Activated CD4-positive, alpha-beta memory T cell treated with anti-CD3 and anti-CD28 coated beads, Interleukin-2, amount 10 ng/mL, durations not matched to agents 7 days and 5 days (primary cell): ENCODE data around the gene MRPL34. TPM values are rescaled to one million over a fixed set of nuclear protein-coding genes. Genes with fewer than 3 reads are reported as not detected.

Experiments
- CTCF ChIA-PET: fragments of 350-600 bp; sonication (Branson Sonifier 250); formaldehyde crosslinking; loops from one replicate; lab custom pipeline; 2021; ENCODE audit warnings: antibody characterized with exemption, inconsistent platforms; lab: Charles Lee
- POLR2A ChIA-PET: fragments of 350-600 bp; sonication (Branson Sonifier 250); formaldehyde crosslinking; loops from one replicate; lab custom pipeline; 2021; ENCODE audit warnings: antibody characterized with exemption; lab: Charles Lee
- DNase-seq: peaks from one replicate; pipeline ENCODE4 v3.0.0-alpha.2; 2020
- H3K27ac Mint-ChIP-seq: one replicate; pipeline ENCODE4 v1.8.0; 2021; ENCODE audit warnings: mild to moderate bottlenecking, mixed read lengths
- H3K27me3 Mint-ChIP-seq: one replicate; pipeline ENCODE4 v1.8.0; 2021; ENCODE audit warnings: mixed read lengths
- H3K36me3 Mint-ChIP-seq: one replicate; pipeline ENCODE4 v1.8.0; 2021; ENCODE audit warnings: low read depth, mixed read lengths
- H3K4me1 Mint-ChIP-seq: one replicate; pipeline ENCODE4 v1.8.0; 2021; ENCODE audit warnings: mixed read lengths
- H3K4me3 Mint-ChIP-seq: one replicate; pipeline ENCODE4 v1.8.0; 2021; ENCODE audit warnings: mild to moderate bottlenecking, mixed read lengths
- H3K9me3 Mint-ChIP-seq: one replicate; pipeline ENCODE4 v1.8.0; 2021; ENCODE audit warnings: mixed read lengths
- total RNA-seq, 2 experiments: library from RNA; stranded (reverse); gene quantifications; one replicate each; pipeline ENCODE4 v1.2.3, GENCODE V29; 2021

The MRPL34 gene
- total RNA-seq, 2 experiments from 2014 or later: 82.8 to 98.3 TPM

DNA sequence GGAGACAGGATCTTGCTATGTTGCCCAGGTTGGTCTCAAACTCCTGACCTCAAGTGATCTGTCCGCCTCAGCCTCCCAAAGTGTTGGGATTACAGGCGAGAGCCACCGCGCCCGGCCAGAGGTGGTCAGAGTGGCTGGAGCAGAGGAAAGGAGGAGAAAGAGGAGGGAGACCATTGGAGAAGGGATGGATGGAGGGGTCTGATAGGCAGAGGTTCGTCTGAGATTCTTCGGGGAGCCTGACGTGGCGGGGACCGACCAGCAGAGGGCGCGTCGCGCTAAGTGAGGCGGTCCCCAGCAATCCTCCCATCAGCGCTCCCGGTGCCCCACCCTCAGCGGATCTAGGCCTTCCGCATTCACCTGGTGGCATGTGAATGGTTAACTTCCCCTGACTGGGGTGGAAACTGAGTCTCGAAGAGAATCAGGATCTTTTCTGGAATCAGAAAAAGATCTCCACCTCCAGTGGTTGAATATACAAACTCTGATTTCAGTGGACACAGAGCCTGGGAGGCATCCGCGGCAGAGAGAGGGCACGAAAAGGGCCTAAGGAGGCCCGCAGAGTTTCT, 40.5 kb downstream of the MRPL34 start:
- H3K27ac Mint-ChIP-seq: no peak overlapping the region
- peak; percentile 82 for DNase-seq
- no peaks in the 10 kb centered on the region for H3K9me3 Mint-ChIP-seq
- H3K27me3 Mint-ChIP-seq: peaks cover 19% of the 10 kb centered on the region
- CTCF ChIA-PET: interaction anchor here (0.5 to 1.9 kb wide), 6 partner anchors 11 to 677 kb away, joined by 3 to 18 read pairs (median 6); partner anchors contain the start of gene MRPL34
- no peak overlapping the region for H3K4me3 Mint-ChIP-seq
- H3K36me3 Mint-ChIP-seq: no peaks in the 10 kb centered on the region
- H3K4me1 Mint-ChIP-seq: peaks cover 8% of the 10 kb centered on the region
- POLR2A ChIA-PET: interaction anchor here (1.0 kb wide), 1 partner anchor 20 kb away, joined by 3 read pairs; no protein-coding TSS in a partner anchor

DNA sequence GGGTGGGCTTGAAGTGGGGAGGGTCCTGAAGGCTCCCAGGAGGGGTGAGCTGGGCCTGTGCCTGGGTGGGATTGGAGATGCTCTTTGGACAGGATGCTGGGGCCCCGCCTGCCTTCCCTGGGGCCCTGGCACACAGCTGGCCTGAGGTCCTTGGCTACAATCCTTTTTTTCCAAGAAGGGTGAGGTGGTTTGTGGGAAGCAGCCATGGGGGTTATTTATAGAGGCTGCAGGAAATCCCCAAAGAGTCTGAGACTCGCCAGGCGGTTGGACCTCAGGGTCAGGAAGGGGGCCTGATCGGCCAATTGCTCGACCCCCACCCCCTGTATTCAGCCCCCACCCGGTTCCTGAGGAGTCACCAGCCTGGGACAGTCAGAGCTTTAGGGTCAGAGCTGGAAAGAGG, 41.7 kb downstream of the MRPL34 start:
- no peak for DNase-seq
- Mint-ChIP-seq H3K4me1 (peaks cover 14% of the 10 kb centered on the region), H3K27me3 (peaks cover 24% of the 10 kb centered on the region), H3K27ac (no peak overlapping the region), H3K4me3 (no peak overlapping the region), H3K36me3 (no peaks in the 10 kb centered on the region), H3K9me3 (no peaks in the 10 kb centered on the region)
- ChIA-PET CTCF (interaction anchor here (1.0 to 1.9 kb wide), 3 partner anchors 38 to 42 kb away, joined by 3 to 5 read pairs (median 5); partner anchors contain the start of gene MRPL34), POLR2A (no interaction called here)

DNA sequence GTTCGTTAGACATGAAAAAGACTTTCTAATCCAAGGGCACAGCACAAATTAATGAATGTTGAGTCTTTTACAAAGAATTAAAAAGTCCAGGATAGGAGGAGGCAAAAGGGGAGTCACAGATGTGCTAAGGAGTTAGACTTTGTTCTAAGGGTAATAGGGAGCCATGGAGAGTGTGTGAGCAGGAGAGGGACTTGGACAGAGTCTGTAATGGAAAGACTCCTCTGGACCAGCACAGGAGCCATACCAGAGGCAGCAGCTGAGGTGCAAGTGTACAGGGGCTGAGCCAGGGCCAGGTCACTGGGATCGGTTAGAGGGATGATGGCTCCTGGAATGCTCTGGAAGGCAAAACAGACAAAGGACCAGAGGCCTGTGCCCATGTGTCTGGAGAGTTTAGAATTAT, 42.2 kb downstream of the MRPL34 start:
- Mint-ChIP-seq H3K27me3 (peaks cover 26% of the 10 kb centered on the region), H3K4me3 (no peak overlapping the region), H3K4me1 (peaks cover 14% of the 10 kb centered on the region), H3K36me3 (no peaks in the 10 kb centered on the region), H3K27ac (no peak overlapping the region), H3K9me3 (no peaks in the 10 kb centered on the region)
- CTCF ChIA-PET: interaction anchor here (1.0 to 1.2 kb wide), 2 partner anchors 37 to 39 kb away, joined by 3 to 5 read pairs; no protein-coding TSS in a partner anchor
- no peak for DNase-seq
- POLR2A ChIA-PET: no interaction called here

DNA sequence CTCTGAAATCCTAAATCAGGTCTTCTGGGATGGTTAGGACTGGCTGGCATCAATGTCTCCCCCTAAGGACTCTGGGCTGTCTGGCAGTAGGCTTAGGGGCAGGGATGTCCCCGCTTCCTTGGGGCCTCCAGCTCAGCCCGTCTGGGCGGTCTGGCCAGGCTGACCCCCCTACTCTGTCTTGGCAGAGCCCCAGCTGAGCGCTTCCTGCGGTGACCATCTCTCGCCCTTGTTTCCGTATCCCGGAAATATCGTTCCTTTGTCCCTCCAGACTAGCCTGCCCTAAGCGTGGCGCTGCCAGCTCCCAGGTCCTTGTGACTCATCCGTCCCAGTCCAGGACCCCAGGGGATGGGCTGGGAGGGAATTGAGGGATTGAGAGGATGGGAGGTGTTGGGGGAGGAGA, 43.0 kb downstream of the MRPL34 start:
- Mint-ChIP-seq H3K4me1 (peaks cover 16% of the 10 kb centered on the region), H3K4me3 (no peak overlapping the region), H3K36me3 (no peaks in the 10 kb centered on the region), H3K9me3 (no peaks in the 10 kb centered on the region), H3K27ac (no peak overlapping the region), H3K27me3 (peaks cover 26% of the 10 kb centered on the region)
- POLR2A ChIA-PET: no interaction called here
- CTCF ChIA-PET: no interaction called here
- no peak for DNase-seq

DNA sequence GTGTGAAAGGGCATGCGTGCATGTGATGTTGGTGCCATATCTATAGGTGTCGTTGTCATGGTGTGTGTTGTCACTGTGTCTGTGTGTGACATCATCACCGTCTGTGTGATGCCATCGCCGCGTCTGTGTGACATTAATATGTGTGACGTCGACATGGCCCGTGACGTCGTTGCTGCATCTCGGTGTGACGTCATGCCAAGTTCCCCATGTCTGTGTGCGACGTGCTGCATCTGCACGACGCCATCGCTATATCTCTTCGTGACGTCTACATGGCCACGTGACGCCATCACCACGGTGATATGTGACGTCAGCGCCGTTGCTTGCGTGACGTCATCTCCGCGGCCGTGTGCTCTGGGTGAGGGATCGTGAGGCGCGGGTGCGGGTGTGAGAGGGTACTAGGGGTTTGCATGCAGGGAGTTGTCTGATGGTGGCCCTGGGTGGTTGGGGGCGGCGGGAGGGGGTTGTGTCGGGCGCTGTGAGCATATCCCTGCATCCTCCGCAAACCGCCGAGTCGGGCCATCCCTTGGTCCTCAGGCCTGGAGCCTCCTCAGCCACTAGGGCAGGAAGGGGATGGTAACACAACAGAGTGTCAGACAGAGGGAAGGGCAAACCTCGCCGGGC, 46.3 kb downstream of the MRPL34 start:
- ChIA-PET CTCF (no interaction called here), POLR2A (no interaction called here)
- Mint-ChIP-seq H3K27ac (no peak overlapping the region), H3K36me3 (no peaks in the 10 kb centered on the region), H3K9me3 (no peaks in the 10 kb centered on the region), H3K27me3 (peaks cover 27% of the 10 kb centered on the region), H3K4me3 (no peak overlapping the region), H3K4me1 (peaks cover 10% of the 10 kb centered on the region)
- DNase-seq: no peak

DNA sequence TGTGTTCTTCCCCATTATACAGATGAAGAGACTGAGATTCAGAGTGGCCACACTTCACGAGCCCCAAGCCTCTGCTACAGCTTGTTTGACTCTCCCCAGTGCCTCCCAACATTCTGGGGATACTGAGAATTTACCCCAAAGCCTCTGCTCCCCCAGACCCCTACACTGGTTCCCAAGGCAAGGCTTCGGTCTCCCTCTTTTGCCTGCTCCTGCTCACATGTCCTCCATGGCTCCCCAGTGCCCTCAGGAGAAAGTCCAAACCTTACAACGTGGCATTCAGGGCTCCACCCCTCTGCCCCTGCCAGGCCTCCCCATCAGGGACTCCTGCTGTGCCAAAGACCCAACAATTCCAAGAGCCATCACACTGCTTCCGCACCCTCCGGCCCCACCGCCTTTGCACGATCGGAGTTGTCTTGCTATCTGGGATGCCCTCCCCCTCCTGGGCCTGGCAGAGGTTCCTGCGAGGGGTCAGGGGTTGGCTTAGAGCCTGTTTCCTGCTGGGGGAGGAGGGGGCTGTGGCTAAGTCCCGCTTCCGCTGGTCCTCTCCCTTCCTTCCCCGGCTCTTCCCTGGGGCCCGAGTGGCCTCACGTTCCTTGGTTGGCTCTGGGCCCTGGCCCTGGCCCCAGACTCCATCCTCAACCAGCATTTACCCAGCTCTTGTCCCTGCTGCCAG, 47.1 kb downstream of the MRPL34 start:
- peaks cover 23% of the 10 kb centered on the region for H3K27me3 Mint-ChIP-seq
- no peak for DNase-seq
- no peaks in the 10 kb centered on the region for H3K9me3 Mint-ChIP-seq
- no peaks in the 10 kb centered on the region for H3K36me3 Mint-ChIP-seq
- ChIA-PET POLR2A (no interaction called here), CTCF (no interaction called here)
- H3K27ac Mint-ChIP-seq: no peak overlapping the region
- H3K4me3 Mint-ChIP-seq: no peak overlapping the region
- peaks cover 10% of the 10 kb centered on the region for H3K4me1 Mint-ChIP-seq

DNA sequence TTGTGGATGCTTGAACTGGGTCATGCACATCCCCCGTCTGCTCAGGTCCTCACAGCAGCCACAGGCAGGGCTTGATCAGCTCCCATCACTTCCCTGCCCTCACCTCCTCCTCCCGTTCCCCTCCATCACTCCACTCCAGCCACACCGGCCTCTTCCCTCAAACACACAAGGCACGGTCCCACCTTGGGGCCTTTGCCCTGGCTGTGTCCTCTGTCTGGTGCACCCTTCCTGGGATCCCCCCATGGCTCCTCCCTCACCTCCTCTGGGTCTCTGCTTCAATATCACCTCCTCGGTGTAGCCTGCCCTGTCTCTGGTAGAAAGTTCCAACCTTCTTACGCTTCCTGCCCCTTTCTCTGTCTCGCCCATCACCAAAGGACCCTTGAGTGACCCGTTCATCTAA, 47.7 kb downstream of the MRPL34 start:
- no peak for DNase-seq
- peaks cover 20% of the 10 kb centered on the region for H3K27me3 Mint-ChIP-seq
- H3K36me3 Mint-ChIP-seq: no peaks in the 10 kb centered on the region
- H3K27ac Mint-ChIP-seq: no peak overlapping the region
- H3K9me3 Mint-ChIP-seq: no peaks in the 10 kb centered on the region
- H3K4me1 Mint-ChIP-seq: peaks cover 10% of the 10 kb centered on the region
- H3K4me3 Mint-ChIP-seq: no peak overlapping the region
- ChIA-PET POLR2A (no interaction called here), CTCF (no interaction called here)

Other genes starting within 250 kb of the MRPL34 start
- gene HAUS8, start 230.4 kb upstream of the MRPL34 start, total RNA-seq: 10 to 100 TPM; 37.0 to 40.6 TPM
- gene MYO9B, start 230.1 kb upstream of the MRPL34 start, total RNA-seq: 100 to 1,000 TPM; 190 to 203 TPM
- 10 to 100 TPM; 19.9 to 20.4 TPM for gene USE1, start 90.5 kb upstream of the MRPL34 start, total RNA-seq
- 10 to 100 TPM; 20.9 to 22.6 TPM for gene OCEL1, start 79.6 kb upstream of the MRPL34 start, total RNA-seq
- 1 to 10 TPM; 5.7 to 6.5 TPM for gene NR2F6, start 60.0 kb upstream of the MRPL34 start, total RNA-seq
- under 1 TPM; 0.38 to 0.45 TPM for gene USHBP1, start 41.1 kb upstream of the MRPL34 start, total RNA-seq
- 100 to 1,000 TPM in 1 of 2 experiments, 10 to 100 TPM in 1; 98.5 to 100 TPM for gene BABAM1, start 38.4 kb upstream of the MRPL34 start, total RNA-seq
- gene ANKLE1, start 24.0 kb upstream of the MRPL34 start, total RNA-seq: 1 to 10 TPM; 7.6 to 8.2 TPM
- gene ABHD8, start 2.4 kb upstream of the MRPL34 start, total RNA-seq: 10 to 100 TPM; 10.6 to 12.2 TPM
- 10 to 100 TPM; 58.6 to 61.2 TPM for gene DDA1, start 3.7 kb downstream of the MRPL34 start, total RNA-seq
- gene ANO8, start 29.0 kb downstream of the MRPL34 start, total RNA-seq: 10 to 100 TPM; 20.2 TPM
- 10 to 100 TPM; 30.2 to 34.2 TPM for gene GTPBP3, start 31.7 kb downstream of the MRPL34 start, total RNA-seq
- gene PLVAP, start 71.5 kb downstream of the MRPL34 start, total RNA-seq: not detected
- gene CCDC194, start 88.3 kb downstream of the MRPL34 start, total RNA-seq: 1 to 10 TPM; 4.9 to 7.0 TPM
- gene BST2, start 99.8 kb downstream of the MRPL34 start, total RNA-seq: 100 to 1,000 TPM; 288 to 301 TPM
- 10 to 100 TPM; 44.5 to 45.3 TPM for gene MVB12A, start 114.2 kb downstream of the MRPL34 start, total RNA-seq
- not detected for gene TMEM221, start 142.8 kb downstream of the MRPL34 start, total RNA-seq
- not detected for gene NXNL1, start 155.1 kb downstream of the MRPL34 start, total RNA-seq
- 1 to 10 TPM; 3.6 to 4.1 TPM for gene SLC27A1, start 164.7 kb downstream of the MRPL34 start, total RNA-seq
- 10 to 100 TPM; 65.0 to 65.9 TPM for gene PGLS, start 205.8 kb downstream of the MRPL34 start, total RNA-seq
- gene COLGALT1, start 249.8 kb downstream of the MRPL34 start, total RNA-seq: 10 to 100 TPM; 36.1 to 38.9 TPM